Neural cell (in vitro differentiated cells): ENCODE results near the gene TNS1. TPM values are rescaled to one million over a fixed set of nuclear protein-coding genes. Genes with fewer than 3 reads are reported as not detected.

Experiments
- H2AFZ ChIP-seq: fragments of 200-600, 300-800 bp; sonication (generic), shearing (Covaris generic); 2 replicates; pipeline ENCODE4 v1.6.0; 2014; ENCODE audit warnings: low read depth, mild to moderate bottlenecking, antibody characterized with exemption, low read length, moderate library complexity
- H3F3A ChIP-seq: fragments of 200-600 bp; shearing (Covaris generic); 2 replicates; pipeline ENCODE4 v1.6.1; 2016; ENCODE audit warnings: mild to moderate bottlenecking, moderate library complexity, mixed read lengths, antibody characterized with exemption, low read length; ENCODE audit not compliant: insufficient read depth, poor library complexity, severe bottlenecking
- H3K27ac ChIP-seq: fragments of 200-600, 300-800 bp; sonication (generic), shearing (Covaris generic); 2 replicates; pipeline ENCODE4 v1.5.1; 2014; ENCODE audit warnings: mild to moderate bottlenecking, low read length, moderate library complexity
- H3K27me3 ChIP-seq: fragments of 300-800, 200-600 bp; sonication (generic), shearing (Covaris generic); 2 replicates; pipeline ENCODE4 v1.6.0; 2014; ENCODE audit warnings: mild to moderate bottlenecking, low read depth, low read length, moderate library complexity; ENCODE audit not compliant: insufficient read depth
- H3K36me3 ChIP-seq: fragments of 300-800, 200-600 bp; sonication (generic), shearing (Covaris generic); 2 replicates; pipeline ENCODE4 v1.5.1; 2014; ENCODE audit warnings: mild to moderate bottlenecking, antibody characterized with exemption, low read length, moderate library complexity; ENCODE audit not compliant: insufficient read depth
- H3K4me2 ChIP-seq: fragments of 300-800, 200-600 bp; sonication (generic), shearing (Covaris generic); 2 replicates; pipeline ENCODE4 v1.6.0; 2014; ENCODE audit warnings: mild to moderate bottlenecking, low read length
- H3K4me3 ChIP-seq: fragments of 300-800, 200-600 bp; sonication (generic), shearing (Covaris generic); 2 replicates; pipeline ENCODE4 v1.5.1; 2014; ENCODE audit warnings: mild to moderate bottlenecking, low read length, moderate library complexity
- H3K79me2 ChIP-seq: fragments of 200-600 bp; shearing (Covaris generic); replicated peaks from 2 replicates; pipeline ENCODE4 v1.6.0; 2014; ENCODE audit warnings: mild to moderate bottlenecking, low read length, moderate library complexity; ENCODE audit not compliant: insufficient read depth
- H3K9ac ChIP-seq: fragments of 300-800, 200-600 bp; sonication (generic), shearing (Covaris generic); 2 replicates; pipeline ENCODE4 v1.6.1; 2016; ENCODE audit warnings: mild to moderate bottlenecking, low read length, mixed read lengths
- H3K9me2 ChIP-seq: fragments of 200-600 bp; shearing (Covaris generic); 2 replicates; pipeline ENCODE4 v1.6.1; 2016; ENCODE audit warnings: mild to moderate bottlenecking, low read length, mixed read lengths; ENCODE audit not compliant: insufficient read depth
- H3K9me3 ChIP-seq: fragments of 200-600, 300-800 bp; sonication (generic), shearing (Covaris generic); 2 replicates; pipeline ENCODE4 v1.6.1; 2016; ENCODE audit warnings: mild to moderate bottlenecking, mixed run types, low read length, moderate library complexity, mixed read lengths
- H4K20me1 ChIP-seq: fragments of 200-600 bp; shearing (Covaris generic); 2 replicates; pipeline ENCODE4 v1.6.1; 2016; ENCODE audit warnings: mild to moderate bottlenecking, mixed run types; ENCODE audit not compliant: insufficient read depth
- EP300 ChIP-seq: fragments of 450-650 bp; conservative IDR thresholded peaks from 2 replicates; pipeline ENCODE4 v1.6.1; 2014; ENCODE audit warnings: antibody characterized with exemption, mild to moderate bottlenecking, moderate library complexity; ENCODE audit not compliant: poor library complexity, severe bottlenecking
- EZH2 ChIP-seq: fragments of 200-600, 300-800 bp; shearing (Covaris generic), sonication (generic); IDR thresholded peaks from 2 replicates; pipeline ENCODE4 v1.6.1; 2014; ENCODE audit warnings: antibody characterized with exemption, low read length, borderline replicate concordance, mild to moderate bottlenecking; ENCODE audit not compliant: insufficient read depth, poor library complexity, severe bottlenecking
- MXI1 ChIP-seq: fragments of 450-650 bp; conservative IDR thresholded peaks from 2 replicates; pipeline ENCODE4 v1.6.1; 2014; ENCODE audit warnings: antibody characterized with exemption, mild to moderate bottlenecking; ENCODE audit not compliant: poor library complexity, severe bottlenecking
- POLR2AphosphoS5 ChIP-seq: IDR thresholded peaks from 2 replicates; pipeline ENCODE4 v1.6.1; 2012
- RAD21 ChIP-seq: fragments of 450-650 bp; conservative IDR thresholded peaks from 2 replicates; pipeline ENCODE4 v1.6.1; 2014; ENCODE audit warnings: antibody characterized with exemption, mild to moderate bottlenecking, moderate library complexity
- SMC3 ChIP-seq: fragments of 450-650 bp; conservative IDR thresholded peaks from 2 replicates; pipeline ENCODE4 v1.6.1; 2014; ENCODE audit warnings: antibody characterized with exemption, mild to moderate bottlenecking, moderate library complexity; ENCODE audit not compliant: poor library complexity
- TAF1 ChIP-seq: IDR thresholded peaks from 2 replicates; pipeline ENCODE4 v1.6.1; 2012; ENCODE audit warnings: low read depth
- polyA plus RNA-seq: library from polyadenylated mRNA; depleted of rRNA; stranded (reverse); fragments of >200 nt; gene quantifications from 2 replicates; pipeline ENCODE4 v1.2.3, GENCODE V29; 2014
- TF ChIP-seq, protein P1 (sequence below): IDR thresholded peaks from 2 replicates; pipeline ENCODE4 v1.6.1; 2012; ENCODE audit warnings: borderline replicate concordance
- TF ChIP-seq, protein P2 (sequence below): fragments of 450-650 bp; IDR thresholded peaks from 2 replicates; pipeline ENCODE4 v1.5.1; 2014; ENCODE audit warnings: antibody characterized with exemption, mild to moderate bottlenecking, moderate library complexity; ENCODE audit not compliant: poor library complexity, severe bottlenecking

Gene TNS1
- polyA plus RNA-seq, 1 donor from 2014 or later = 1.5 TPM

DNA sequence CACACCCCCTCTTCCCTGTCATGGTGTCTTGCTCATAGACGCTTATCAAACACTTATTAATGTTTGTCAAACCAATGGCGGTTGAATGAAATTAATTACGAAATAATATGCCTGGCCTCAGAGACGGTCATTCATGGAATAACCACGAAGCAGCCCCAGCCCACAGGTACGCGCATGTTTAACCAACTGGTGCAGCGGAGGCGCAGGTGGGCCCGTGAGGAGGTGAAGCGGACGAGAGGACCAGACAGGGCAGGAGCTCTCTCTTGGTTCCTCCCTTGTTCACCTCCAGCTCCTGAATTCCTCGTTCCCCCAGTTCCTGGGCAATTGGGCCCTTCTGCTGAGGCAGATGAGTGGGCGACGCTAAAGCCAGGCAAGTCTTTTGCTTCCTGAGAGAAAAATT lies 169.8 kb downstream of the TNS1 start:
- H3K79me2 ChIP-seq = no peaks in the 10 kb centered on the region
- H3K9me3 ChIP-seq = no peaks in the 10 kb centered on the region
- TF ChIP-seq, protein P1, sequence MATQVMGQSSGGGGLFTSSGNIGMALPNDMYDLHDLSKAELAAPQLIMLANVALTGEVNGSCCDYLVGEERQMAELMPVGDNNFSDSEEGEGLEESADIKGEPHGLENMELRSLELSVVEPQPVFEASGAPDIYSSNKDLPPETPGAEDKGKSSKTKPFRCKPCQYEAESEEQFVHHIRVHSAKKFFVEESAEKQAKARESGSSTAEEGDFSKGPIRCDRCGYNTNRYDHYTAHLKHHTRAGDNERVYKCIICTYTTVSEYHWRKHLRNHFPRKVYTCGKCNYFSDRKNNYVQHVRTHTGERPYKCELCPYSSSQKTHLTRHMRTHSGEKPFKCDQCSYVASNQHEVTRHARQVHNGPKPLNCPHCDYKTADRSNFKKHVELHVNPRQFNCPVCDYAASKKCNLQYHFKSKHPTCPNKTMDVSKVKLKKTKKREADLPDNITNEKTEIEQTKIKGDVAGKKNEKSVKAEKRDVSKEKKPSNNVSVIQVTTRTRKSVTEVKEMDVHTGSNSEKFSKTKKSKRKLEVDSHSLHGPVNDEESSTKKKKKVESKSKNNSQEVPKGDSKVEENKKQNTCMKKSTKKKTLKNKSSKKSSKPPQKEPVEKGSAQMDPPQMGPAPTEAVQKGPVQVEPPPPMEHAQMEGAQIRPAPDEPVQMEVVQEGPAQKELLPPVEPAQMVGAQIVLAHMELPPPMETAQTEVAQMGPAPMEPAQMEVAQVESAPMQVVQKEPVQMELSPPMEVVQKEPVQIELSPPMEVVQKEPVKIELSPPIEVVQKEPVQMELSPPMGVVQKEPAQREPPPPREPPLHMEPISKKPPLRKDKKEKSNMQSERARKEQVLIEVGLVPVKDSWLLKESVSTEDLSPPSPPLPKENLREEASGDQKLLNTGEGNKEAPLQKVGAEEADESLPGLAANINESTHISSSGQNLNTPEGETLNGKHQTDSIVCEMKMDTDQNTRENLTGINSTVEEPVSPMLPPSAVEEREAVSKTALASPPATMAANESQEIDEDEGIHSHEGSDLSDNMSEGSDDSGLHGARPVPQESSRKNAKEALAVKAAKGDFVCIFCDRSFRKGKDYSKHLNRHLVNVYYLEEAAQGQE = no peak
- TF ChIP-seq POLR2AphosphoS5 (no peak), TAF1 (no peak)
- H3F3A ChIP-seq = no peaks in the 10 kb centered on the region
- no peak overlapping the region for H3K27ac ChIP-seq
- no peak overlapping the region for H3K9ac ChIP-seq
- H3K4me2 ChIP-seq = no peak overlapping the region
- no peaks in the 10 kb centered on the region for H3K9me2 ChIP-seq
- H3K27me3 ChIP-seq = no peaks in the 10 kb centered on the region
- no peaks in the 10 kb centered on the region for H4K20me1 ChIP-seq
- no peaks in the 10 kb centered on the region for H3K36me3 ChIP-seq
- H3K4me3 ChIP-seq = no peak overlapping the region
- no peak overlapping the region for H2AFZ ChIP-seq

DNA sequence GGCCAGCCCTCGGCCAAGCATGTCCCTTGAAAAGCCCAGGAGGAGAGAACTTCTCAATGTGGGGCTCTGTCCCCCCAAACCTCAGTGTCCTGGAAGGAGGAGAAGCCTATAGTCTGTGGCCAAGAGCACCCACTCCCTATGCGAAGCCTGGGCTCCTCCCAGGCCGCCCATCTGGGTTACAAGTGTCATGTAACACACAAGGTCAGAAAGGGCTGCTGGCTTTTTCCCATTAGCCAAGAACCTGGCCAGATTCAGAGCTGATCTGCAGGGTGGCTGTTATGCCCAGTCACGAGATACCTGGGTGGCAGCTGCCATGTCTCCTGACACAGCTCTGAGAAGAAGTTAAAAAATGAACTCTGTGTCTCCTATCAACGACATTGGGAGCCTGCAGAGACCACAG lies 170.7 kb downstream of the TNS1 start:
- Histone ChIP-seq H3K9me2 (no peaks in the 10 kb centered on the region), H3K36me3 (no peaks in the 10 kb centered on the region), H3K4me3 (no peak overlapping the region), H3K79me2 (no peaks in the 10 kb centered on the region), H3K4me2 (no peak overlapping the region), H3K9me3 (no peaks in the 10 kb centered on the region), H3K27ac (no peak overlapping the region), H3K27me3 (no peaks in the 10 kb centered on the region), H3F3A (no peaks in the 10 kb centered on the region), H4K20me1 (no peaks in the 10 kb centered on the region), H2AFZ (no peak overlapping the region), H3K9ac (no peak overlapping the region)
- no peak for TF ChIP-seq MXI1
- TF ChIP-seq, protein P1 = no peak
- no peak for TF ChIP-seq SMC3
- TF ChIP-seq POLR2AphosphoS5 = no peak
- TF ChIP-seq, protein P2, sequence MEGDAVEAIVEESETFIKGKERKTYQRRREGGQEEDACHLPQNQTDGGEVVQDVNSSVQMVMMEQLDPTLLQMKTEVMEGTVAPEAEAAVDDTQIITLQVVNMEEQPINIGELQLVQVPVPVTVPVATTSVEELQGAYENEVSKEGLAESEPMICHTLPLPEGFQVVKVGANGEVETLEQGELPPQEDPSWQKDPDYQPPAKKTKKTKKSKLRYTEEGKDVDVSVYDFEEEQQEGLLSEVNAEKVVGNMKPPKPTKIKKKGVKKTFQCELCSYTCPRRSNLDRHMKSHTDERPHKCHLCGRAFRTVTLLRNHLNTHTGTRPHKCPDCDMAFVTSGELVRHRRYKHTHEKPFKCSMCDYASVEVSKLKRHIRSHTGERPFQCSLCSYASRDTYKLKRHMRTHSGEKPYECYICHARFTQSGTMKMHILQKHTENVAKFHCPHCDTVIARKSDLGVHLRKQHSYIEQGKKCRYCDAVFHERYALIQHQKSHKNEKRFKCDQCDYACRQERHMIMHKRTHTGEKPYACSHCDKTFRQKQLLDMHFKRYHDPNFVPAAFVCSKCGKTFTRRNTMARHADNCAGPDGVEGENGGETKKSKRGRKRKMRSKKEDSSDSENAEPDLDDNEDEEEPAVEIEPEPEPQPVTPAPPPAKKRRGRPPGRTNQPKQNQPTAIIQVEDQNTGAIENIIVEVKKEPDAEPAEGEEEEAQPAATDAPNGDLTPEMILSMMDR = no peak
- TF ChIP-seq EZH2 = no peak
- TF ChIP-seq TAF1 = no peak
- no peak for TF ChIP-seq RAD21
- TF ChIP-seq EP300 = no peak
